ENCODE measurements around the gene ERC2.

ERC2 gene

DNA sequence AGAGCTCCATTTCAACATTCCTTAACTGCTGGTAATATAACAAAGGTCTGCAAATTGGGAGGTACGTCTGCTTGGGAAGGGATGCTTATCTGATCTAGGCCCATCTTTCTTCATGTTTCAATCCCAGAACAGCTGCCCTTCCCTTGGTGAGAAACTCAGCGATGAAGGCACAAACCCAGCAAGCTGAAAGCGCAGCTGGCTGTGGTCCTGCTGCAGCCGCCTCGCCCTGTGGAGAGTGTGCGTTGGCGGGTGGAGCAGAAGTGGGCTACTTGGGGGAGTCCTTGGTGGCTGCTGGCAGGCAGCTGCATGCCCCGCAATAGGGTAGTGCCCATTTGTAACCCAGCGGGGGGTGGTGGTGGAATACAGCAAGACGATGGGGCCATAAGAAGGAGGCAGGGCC lies 820.6 kb downstream of the ERC2 start:
- Histone ChIP-seq H3K27ac (ENCODE audit: low read depth, low read length) (no peak overlapping the region), H3K4me1 (ENCODE audit: control insufficient read depth, insufficient read depth, low read length) (no peaks in the 10 kb centered on the region), H3K36me3 (ENCODE audit: control insufficient read depth, insufficient read depth, low read length) (no peaks in the 10 kb centered on the region), H3K4me3 (ENCODE audit: low read length) (no peak overlapping the region), H3K27me3 (ENCODE audit: control insufficient read depth, insufficient read depth, low read length) (no peaks in the 10 kb centered on the region), H3K9ac (ENCODE audit: low read length) (no peak overlapping the region)

DNA sequence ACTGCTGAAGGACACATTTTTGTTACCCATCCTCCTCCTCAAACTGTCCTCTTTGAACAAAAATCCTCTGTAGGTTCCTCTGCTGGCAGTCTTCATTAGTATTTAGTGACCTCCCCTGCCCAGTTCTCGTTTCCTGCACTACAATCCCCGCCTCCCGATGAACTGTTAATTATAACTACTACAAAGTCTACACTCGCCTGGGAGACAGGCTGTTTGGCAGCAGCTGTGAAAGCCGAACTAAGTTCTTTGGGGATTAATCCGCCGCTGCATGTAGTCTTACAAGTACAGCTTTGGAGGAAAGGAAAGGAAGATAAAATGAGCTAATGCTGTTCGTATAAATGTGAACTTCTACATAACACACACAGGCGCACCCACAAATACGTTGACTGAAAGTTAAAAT lies 821.2 kb downstream of the ERC2 start:
- no peak overlapping the region for H3K27ac ChIP-seq (ENCODE audit: low read depth, low read length)

DNA sequence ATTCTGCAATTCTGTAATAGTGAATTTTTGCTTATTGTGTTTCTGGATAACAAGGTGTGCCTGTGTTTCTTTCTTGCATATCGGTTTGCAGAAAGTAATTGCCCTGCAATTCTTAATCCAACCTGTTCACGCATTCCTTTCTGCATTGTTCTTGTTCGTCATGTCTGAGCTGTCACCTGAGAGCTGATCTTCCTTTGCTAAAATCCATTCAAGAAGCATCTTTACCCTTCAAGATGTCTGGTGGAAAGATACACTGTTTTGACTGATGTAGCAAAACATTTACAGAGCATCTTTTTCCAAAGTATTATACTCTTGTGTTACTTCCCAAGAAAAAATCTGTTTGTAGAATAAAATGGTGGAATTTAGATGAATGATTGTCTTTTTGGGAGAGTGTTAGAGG lies 822.1 kb downstream of the ERC2 start:
- Histone ChIP-seq H3K36me3 (ENCODE audit: control insufficient read depth, insufficient read depth, low read length) (no peaks in the 10 kb centered on the region), H3K4me3 (ENCODE audit: low read length) (no peak overlapping the region), H3K27ac (ENCODE audit: low read depth, low read length) (no peak overlapping the region), H3K27me3 (ENCODE audit: control insufficient read depth, insufficient read depth, low read length) (no peaks in the 10 kb centered on the region), H3K4me1 (ENCODE audit: control insufficient read depth, insufficient read depth, low read length) (no peaks in the 10 kb centered on the region), H3K9ac (ENCODE audit: low read length) (no peak overlapping the region)

More for the DNA sequence above, 821.2 kb downstream of the ERC2 start:
- H3K9ac ChIP-seq (ENCODE audit: low read length) = no peak overlapping the region
- no peaks in the 10 kb centered on the region for H3K4me1 ChIP-seq (ENCODE audit: control insufficient read depth, insufficient read depth, low read length)
- H3K36me3 ChIP-seq (ENCODE audit: control insufficient read depth, insufficient read depth, low read length) = no peaks in the 10 kb centered on the region
- H3K27me3 ChIP-seq (ENCODE audit: control insufficient read depth, insufficient read depth, low read length) = no peaks in the 10 kb centered on the region
- no peak overlapping the region for H3K4me3 ChIP-seq (ENCODE audit: low read length)

DNA sequence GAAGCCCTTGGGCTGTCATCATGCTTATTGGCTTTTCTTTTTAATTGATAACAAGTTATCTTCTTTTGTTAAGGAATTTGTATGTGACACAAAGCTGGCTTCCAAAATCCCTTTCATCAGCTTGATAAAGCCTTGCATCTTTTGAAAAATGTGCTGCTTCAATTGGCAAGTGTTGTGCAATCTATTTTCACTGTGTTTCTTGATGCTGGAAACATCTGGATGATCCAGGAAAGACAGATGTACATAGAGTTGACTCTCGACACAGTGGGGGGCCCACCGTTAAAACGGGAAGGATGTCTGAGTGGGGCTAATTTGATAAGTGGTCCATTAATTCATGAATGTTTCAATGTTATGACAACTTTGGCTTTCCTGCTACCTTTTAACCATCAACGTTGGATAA lies 822.8 kb downstream of the ERC2 start:
- H3K27ac ChIP-seq (ENCODE audit: low read depth, low read length) = no peak overlapping the region
- H3K27me3 ChIP-seq (ENCODE audit: control insufficient read depth, insufficient read depth, low read length) = no peaks in the 10 kb centered on the region
- no peak overlapping the region for H3K4me3 ChIP-seq (ENCODE audit: low read length)
- no peak overlapping the region for H3K9ac ChIP-seq (ENCODE audit: low read length)
- H3K4me1 ChIP-seq (ENCODE audit: control insufficient read depth, insufficient read depth, low read length) = no peaks in the 10 kb centered on the region
- H3K36me3 ChIP-seq (ENCODE audit: control insufficient read depth, insufficient read depth, low read length) = no peaks in the 10 kb centered on the region

DNA sequence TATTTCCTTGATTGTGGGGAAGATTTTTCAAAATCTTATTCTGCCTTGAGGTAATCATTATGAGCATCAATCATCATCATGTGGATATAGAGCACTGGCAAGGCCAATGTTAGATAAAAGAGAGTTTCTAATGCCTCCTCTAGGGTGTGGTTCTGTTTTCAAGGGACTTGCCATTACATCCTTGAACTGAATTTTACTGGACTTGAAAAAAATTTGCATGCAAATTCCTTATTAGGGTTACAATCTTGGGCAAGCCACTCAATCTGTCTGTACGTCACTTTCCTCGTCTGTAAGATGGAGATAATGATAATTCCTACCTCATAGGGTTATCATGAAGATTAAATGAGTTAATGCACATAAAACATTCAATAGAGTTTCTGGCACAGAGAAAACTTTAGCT lies 825.0 kb downstream of the ERC2 start:
- H3K27me3 ChIP-seq (ENCODE audit: control insufficient read depth, insufficient read depth, low read length) = no peaks in the 10 kb centered on the region
- no peak overlapping the region for H3K27ac ChIP-seq (ENCODE audit: low read depth, low read length)
- no peaks in the 10 kb centered on the region for H3K36me3 ChIP-seq (ENCODE audit: control insufficient read depth, insufficient read depth, low read length)
- no peak overlapping the region for H3K9ac ChIP-seq (ENCODE audit: low read length)
- H3K4me3 ChIP-seq (ENCODE audit: low read length) = no peak overlapping the region
- no peaks in the 10 kb centered on the region for H3K4me1 ChIP-seq (ENCODE audit: control insufficient read depth, insufficient read depth, low read length)

DNA sequence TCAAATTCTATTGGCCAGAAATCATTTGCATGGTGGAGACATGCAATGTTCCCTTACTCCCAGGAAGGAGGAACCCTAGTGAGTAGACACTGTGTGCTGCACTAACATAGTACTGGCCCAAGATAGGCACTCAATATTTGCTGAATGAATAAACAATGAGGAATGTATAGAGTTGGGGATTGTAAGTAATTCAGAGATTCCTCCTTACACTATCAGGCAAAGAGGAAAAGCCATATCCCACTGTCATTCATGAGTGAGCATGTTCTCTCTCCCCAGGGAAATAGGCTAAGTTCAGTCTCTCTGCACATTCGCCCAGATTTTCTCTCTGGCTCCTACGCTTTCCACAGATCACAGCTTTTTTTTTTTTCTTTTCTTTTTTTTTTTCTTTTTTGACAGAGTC lies 826.3 kb downstream of the ERC2 start:
- Histone ChIP-seq H3K27me3 (ENCODE audit: control insufficient read depth, insufficient read depth, low read length) (no peaks in the 10 kb centered on the region), H3K4me3 (ENCODE audit: low read length) (no peak overlapping the region), H3K4me1 (ENCODE audit: control insufficient read depth, insufficient read depth, low read length) (no peaks in the 10 kb centered on the region), H3K36me3 (ENCODE audit: control insufficient read depth, insufficient read depth, low read length) (no peaks in the 10 kb centered on the region), H3K27ac (ENCODE audit: low read depth, low read length) (no peak overlapping the region), H3K9ac (ENCODE audit: low read length) (no peak overlapping the region)

DNA sequence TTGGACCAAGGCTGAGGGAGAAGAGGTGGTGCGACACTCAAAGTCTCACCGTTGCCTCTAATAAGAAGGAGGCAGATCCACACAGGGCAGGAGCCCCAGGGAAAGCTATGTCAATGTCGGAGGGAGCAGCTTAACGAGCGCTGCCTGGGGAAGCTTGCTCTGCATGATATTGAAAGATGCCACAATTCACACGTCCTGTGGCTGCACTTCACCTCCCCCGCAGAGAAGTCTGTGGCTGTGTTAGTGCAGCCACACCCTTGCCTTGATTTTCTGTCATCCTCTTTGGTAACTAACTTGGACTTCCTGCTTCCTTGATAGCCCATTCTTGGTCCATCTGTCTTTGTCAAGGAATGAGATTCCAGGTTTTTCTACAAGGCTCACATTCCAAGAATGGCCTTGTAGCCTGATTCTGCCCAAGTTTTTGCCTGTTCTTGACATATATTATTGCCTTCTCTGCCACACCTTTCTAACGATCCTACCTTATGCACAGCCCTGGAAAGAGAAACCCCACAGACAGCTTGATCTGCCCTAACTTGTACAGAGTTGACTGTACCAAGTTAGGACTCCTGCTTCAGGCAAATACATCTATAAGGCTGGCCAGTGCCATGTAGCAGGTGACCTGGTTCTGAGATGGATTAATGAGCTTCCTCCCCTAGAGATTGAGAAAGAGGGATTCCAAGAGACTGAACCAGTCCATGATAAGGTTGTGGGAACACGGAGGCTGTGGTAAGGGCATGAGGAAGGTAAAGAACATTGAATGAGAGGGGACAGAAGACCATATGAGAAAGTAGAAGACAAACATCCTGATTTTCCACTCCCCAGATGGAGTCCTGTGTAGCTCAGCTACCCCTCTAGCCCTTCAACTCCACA lies 828.1 kb downstream of the ERC2 start:
- H3K4me3 ChIP-seq (ENCODE audit: low read length) = no peak overlapping the region
- no peaks in the 10 kb centered on the region for H3K27me3 ChIP-seq (ENCODE audit: control insufficient read depth, insufficient read depth, low read length)
- no peaks in the 10 kb centered on the region for H3K36me3 ChIP-seq (ENCODE audit: control insufficient read depth, insufficient read depth, low read length)
- H3K27ac ChIP-seq (ENCODE audit: low read depth, low read length) = no peak overlapping the region
- H3K4me1 ChIP-seq (ENCODE audit: control insufficient read depth, insufficient read depth, low read length) = no peaks in the 10 kb centered on the region
- H3K9ac ChIP-seq (ENCODE audit: low read length) = no peak overlapping the region

DNA sequence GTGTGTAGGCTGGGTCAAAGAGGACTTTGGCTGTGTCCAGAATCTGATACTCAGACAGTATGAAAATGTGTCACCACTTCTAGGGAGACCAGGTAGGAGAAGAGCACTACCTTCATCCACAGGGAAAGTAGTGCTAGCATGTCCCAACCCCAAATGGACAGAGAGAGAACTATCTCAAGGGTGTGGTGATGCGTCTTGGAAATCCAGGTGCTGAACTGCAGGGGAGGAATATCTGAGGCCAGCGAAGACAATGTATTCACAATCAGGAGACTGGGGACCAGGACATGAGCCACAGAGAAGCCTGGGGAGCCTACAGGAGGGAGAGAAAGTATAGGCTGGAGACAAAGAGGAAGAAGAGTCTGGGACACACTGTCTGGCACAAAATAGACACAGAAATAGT lies 829.1 kb downstream of the ERC2 start:
- no peak overlapping the region for H3K4me3 ChIP-seq (ENCODE audit: low read length)
- no peak overlapping the region for H3K27ac ChIP-seq (ENCODE audit: low read depth, low read length)
- H3K36me3 ChIP-seq (ENCODE audit: control insufficient read depth, insufficient read depth, low read length) = no peaks in the 10 kb centered on the region
- H3K4me1 ChIP-seq (ENCODE audit: control insufficient read depth, insufficient read depth, low read length) = no peaks in the 10 kb centered on the region
- no peaks in the 10 kb centered on the region for H3K27me3 ChIP-seq (ENCODE audit: control insufficient read depth, insufficient read depth, low read length)
- no peak overlapping the region for H3K9ac ChIP-seq (ENCODE audit: low read length)

DNA sequence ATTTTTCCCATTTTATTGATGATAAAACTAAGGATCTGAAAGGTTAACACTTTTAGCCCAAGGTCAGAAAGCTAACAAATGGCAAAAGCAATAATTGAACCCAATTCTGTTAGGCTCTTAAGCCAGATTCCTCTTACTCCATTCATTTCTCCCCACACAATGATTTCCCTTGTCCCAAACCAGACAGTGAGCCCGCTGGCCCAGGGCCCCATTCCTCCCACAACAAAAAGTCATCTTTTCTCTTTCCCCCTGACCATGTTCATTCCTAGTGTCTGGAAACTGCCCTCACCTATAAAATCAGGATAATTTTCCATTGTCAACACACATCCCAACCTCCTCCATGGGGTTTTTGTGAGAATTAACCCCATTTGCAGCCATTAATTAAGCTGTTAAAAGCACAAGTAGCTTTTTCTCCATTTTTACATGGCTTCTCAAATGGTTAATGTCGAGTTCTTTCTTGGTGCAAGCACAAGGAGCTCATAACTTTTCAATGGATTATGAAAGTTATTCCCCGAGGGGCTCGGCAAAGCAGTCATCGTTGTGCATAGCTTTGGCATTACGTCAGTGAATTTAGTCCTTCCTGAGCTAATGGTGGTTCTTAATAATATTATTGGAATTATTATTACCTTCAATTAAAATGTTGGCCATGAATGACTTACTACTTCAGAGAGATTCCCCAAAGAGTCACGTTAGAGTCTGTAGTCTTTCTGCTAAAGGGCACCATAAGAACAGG lies 830.2 kb downstream of the ERC2 start:
- Histone ChIP-seq H3K27me3 (ENCODE audit: control insufficient read depth, insufficient read depth, low read length) (no peaks in the 10 kb centered on the region), H3K36me3 (ENCODE audit: control insufficient read depth, insufficient read depth, low read length) (no peaks in the 10 kb centered on the region), H3K9ac (ENCODE audit: low read length) (no peak overlapping the region), H3K27ac (ENCODE audit: low read depth, low read length) (no peak overlapping the region), H3K4me3 (ENCODE audit: low read length) (no peak overlapping the region), H3K4me1 (ENCODE audit: control insufficient read depth, insufficient read depth, low read length) (no peaks in the 10 kb centered on the region)

DNA sequence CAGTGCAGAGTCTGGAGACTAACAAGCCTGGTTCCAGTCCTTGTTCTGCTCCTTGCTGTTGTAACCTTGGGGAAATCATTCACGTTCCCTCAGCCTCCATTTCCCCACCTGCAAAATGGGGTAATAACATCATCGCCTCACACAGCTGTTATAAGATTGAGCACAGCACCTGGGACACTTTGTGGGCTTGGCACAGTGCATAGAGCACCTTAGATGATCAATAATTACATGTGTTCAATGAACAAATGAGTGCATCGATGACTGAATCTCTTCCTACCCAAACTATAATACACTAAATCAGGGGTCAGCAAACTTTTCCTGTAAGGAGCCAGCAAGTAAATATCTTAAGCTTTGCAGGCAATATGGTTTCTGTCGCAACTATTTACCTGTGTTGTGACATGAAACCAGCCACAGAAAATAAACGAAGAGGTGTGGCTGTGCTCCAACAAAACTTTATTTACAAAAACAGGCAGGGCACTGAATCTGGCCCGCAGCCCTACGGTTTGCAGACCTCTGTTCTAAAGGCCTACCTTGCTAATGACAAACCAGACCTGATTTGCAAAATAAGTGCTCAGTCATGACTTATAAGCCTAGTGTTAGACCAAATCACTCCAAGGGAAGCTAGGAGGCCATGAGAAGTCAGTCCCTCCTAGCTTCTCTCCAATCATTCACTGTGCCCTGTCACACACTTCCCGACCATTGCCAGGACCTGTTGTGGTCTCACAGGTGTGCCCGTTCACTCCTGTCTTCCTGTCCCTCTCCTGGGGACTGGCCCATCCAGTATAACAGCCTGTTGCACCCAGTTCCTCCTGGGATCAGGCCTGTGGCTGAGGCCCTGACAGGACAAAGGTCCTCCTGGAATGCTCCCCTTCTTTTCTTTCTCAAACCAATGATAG lies 831.7 kb downstream of the ERC2 start:
- Histone ChIP-seq H3K36me3 (ENCODE audit: control insufficient read depth, insufficient read depth, low read length) (no peaks in the 10 kb centered on the region), H3K9ac (ENCODE audit: low read length) (no peak overlapping the region), H3K4me1 (ENCODE audit: control insufficient read depth, insufficient read depth, low read length) (no peaks in the 10 kb centered on the region), H3K4me3 (ENCODE audit: low read length) (no peak overlapping the region), H3K27ac (ENCODE audit: low read depth, low read length) (no peak overlapping the region), H3K27me3 (ENCODE audit: control insufficient read depth, insufficient read depth, low read length) (no peaks in the 10 kb centered on the region)

DNA sequence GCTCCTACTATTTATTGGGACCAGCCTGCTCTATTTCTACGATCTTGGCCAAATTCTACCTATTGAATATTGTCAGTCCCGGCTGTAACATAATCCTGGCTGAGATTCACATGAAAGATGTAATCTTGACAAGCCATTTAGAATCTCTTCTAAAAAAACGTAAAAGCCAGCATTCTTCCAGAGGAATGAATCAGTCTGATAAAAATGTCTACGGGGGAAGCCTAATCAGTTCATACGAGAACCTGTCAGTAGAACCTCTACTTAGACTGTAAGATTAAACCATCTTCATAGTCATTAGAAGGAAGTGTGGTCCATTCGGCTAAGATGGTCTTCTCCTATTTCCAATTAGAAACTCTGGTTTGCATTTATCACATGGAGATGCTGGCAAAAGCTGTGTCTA lies 833.9 kb downstream of the ERC2 start:
- Histone ChIP-seq H3K4me1 (ENCODE audit: control insufficient read depth, insufficient read depth, low read length) (no peaks in the 10 kb centered on the region), H3K27ac (ENCODE audit: low read depth, low read length) (no peak overlapping the region), H3K4me3 (ENCODE audit: low read length) (no peak overlapping the region), H3K36me3 (ENCODE audit: control insufficient read depth, insufficient read depth, low read length) (no peaks in the 10 kb centered on the region), H3K9ac (ENCODE audit: low read length) (no peak overlapping the region), H3K27me3 (ENCODE audit: control insufficient read depth, insufficient read depth, low read length) (no peaks in the 10 kb centered on the region)

DNA sequence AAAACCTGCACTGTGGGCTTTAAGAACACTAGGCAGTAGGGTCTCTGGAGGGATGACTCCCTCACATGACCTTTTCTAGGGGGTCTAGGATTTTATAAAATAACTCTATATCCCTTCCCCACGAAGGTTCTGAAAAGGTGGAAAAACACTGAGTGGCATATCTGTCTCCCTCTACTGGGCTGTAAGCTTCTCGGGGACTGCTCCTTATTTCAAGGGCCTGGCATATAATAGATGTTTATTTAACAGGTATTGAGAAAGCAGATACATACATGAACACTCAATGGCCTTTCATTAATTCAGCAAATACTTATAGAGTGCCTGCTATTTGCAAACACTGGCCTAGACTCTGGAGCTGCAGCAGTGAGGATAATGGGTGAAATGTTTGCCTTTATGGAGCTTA lies 834.9 kb downstream of the ERC2 start:
- no peak overlapping the region for H3K27ac ChIP-seq (ENCODE audit: low read depth, low read length)
- no peaks in the 10 kb centered on the region for H3K36me3 ChIP-seq (ENCODE audit: control insufficient read depth, insufficient read depth, low read length)
- no peaks in the 10 kb centered on the region for H3K4me1 ChIP-seq (ENCODE audit: control insufficient read depth, insufficient read depth, low read length)
- no peak overlapping the region for H3K9ac ChIP-seq (ENCODE audit: low read length)
- no peak overlapping the region for H3K4me3 ChIP-seq (ENCODE audit: low read length)
- no peaks in the 10 kb centered on the region for H3K27me3 ChIP-seq (ENCODE audit: control insufficient read depth, insufficient read depth, low read length)
